GM12865 (cell line): ENCODE measurements around the gene GHSR.

ENCODE experiments used
- DNase-seq: peaks from one replicate; pipeline ENCODE4 v3.0.0; 2010; ENCODE audit warnings: low read depth
- H3K4me3 ChIP-seq: 2 replicates; pipeline ENCODE4 v1.5.1; 2011; ENCODE audit warnings: mild to moderate bottlenecking, low read depth, low read length, control low read depth
- CTCF ChIP-seq: IDR thresholded peaks from 2 replicates; pipeline ENCODE4 v1.5.1; 2011; ENCODE audit warnings: low read length, control low read depth, low read depth, inconsistent platforms; ENCODE audit not compliant: insufficient read depth; ENCODE audit errors: missing control alignments

GHSR gene

GRCh38 chr3:172405914-172406313 lies 42.3 kb downstream of the GHSR start:
- TF ChIP-seq CTCF = no peak
- no peak for DNase-seq
- no peak overlapping the region for H3K4me3 ChIP-seq

DNA sequence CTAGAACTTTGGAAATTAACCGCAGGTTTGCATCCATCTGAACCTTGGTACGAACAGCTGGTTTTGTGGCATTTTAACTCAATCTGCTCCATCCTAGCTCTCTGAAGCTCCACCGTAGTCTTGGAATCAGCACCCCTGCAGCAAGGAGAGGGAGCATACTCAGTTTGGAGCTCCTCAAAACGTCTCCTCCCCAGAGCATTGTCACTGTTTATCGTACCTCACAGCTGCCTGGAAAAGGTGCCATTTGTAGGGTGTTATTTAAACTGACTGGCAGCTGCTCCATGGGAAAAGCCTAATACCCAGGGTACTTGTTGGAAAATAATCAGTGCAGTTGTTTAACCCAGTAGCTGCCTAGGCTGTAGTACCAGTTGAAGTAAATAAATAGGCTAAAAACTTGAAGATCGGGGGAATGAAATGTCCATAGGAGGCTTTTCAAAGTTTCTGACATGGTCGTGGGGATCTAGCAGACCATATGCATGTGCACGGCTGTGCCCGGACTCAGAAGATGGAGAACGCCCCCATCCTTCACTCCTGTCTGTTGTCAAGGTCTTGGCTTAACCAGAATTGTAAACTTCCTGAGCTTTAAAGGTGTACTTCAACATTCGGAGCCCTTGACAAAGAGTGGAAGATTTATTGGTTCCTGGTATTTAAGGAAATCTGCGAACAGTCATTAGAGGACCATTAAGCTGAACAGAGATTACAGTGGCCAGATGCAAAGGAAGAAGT lies 43.9 kb downstream of the GHSR start:
- no peak for DNase-seq
- no peak for TF ChIP-seq CTCF

GRCh38 chr3:172402892-172403643 lies 45.2 kb downstream of the GHSR start:
- no peak for TF ChIP-seq CTCF
- H3K4me3 ChIP-seq = no peak overlapping the region
- DNase-seq = no peak

More for the DNA sequence above, 43.9 kb downstream of the GHSR start:
- no peak overlapping the region for H3K4me3 ChIP-seq

DNA sequence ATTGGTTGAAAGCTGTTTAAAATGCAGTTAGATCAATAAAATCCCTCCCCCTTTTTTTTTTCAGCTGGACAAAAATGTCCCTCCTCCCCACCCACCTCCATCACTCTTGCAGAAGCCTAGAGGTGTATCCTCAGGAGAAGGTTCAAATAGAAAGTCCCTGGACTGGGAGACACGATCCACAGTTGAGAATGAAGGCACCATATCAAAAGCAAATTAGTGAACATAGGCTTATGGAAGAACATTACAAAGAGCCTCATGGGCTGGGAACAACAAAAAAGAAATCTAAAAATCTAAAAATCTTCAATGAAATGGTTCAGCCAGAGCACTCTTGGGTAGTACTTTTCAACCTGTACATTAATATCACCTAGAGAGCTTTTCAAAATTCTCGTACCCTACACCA lies 46.2 kb downstream of the GHSR start:
- no peak overlapping the region for H3K4me3 ChIP-seq
- no peak for TF ChIP-seq CTCF
- DNase-seq = no peak

DNA sequence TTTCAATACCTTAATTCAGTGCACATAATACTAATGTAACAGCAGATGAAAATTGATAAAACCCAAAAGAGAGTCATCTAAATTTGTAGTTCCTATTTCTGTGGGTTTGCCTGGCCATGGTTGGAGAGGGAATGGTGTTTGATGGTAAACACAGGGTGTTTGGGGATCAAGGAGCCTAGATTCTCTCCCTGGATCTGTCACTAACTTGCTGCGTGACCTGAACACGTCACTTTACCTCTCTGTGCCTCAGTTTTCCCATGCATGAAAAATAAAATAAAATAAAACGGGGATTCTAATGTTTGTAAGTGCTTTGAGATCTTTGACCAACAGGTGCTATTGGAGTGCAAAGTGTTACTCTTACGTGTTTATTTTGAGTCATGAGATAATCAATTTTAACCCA lies 49.8 kb downstream of the GHSR start:
- no peak for DNase-seq
- H3K4me3 ChIP-seq = no peak overlapping the region
- no peak for TF ChIP-seq CTCF

GRCh38 chr3:172397716-172398405 lies 50.4 kb downstream of the GHSR start:
- H3K4me3 ChIP-seq = no peak overlapping the region
- TF ChIP-seq CTCF = no peak
- no peak for DNase-seq
